Stimulated activated CD8-positive, alpha-beta memory T cell treated with anti-CD3 and anti-CD28 coated beads, Interleukin-7, amount 100 ng/mL, for 1 hour (primary cell): ENCODE results near the gene HSFX4.
"Not testable (repeated sequence)": the region's sequence is repeated elsewhere in the genome, so short reads cannot be mapped to it uniquely, and the experiment has no call there.

ENCODE experiments used
- DNase-seq, 2 donors: peaks; one replicate each; pipeline ENCODE4 v3.0.0-alpha.2; 2020; ENCODE audit warnings: low read depth in 2 of 2

Gene HSFX4

GRCh38 chrX:149929400-149929799 is at the start of gene HSFX4:
TSS of gene HSFX4 (plus strand) at chrX:149929573. CDS start at chrX:149929645, 72 bp downstream.
- not testable (repeated sequence) for DNase-seq

GRCh38 chrX:149881081-149881711 is 48.2 kb upstream of the HSFX4 start, which contains the start of gene MAGEA8:
TSS of gene MAGEA8 (plus strand) at chrX:149881183. CDS start at chrX:149884273, 3,090 bp downstream.
- DNase-seq = no peak

- not testable (repeated sequence) for DNase-seq
Observed at GRCh38 chrX:149890828-149891227, 38.5 kb upstream of the HSFX4 start.

GRCh38 chrX:149898554-149898953 is 30.8 kb upstream of the HSFX4 start:
- DNase-seq = no peak

- DNase-seq = no peak
Observed at GRCh38 chrX:149903889-149904748, 25.3 kb upstream of the HSFX4 start.

- DNase-seq = no peak
Observed at GRCh38 chrX:149908308-149908707, 21.1 kb upstream of the HSFX4 start.

GRCh38 chrX:149908727-149909126 is 20.6 kb upstream of the HSFX4 start:
- no peak for DNase-seq

GRCh38 chrX:149909324-149910177 is 19.8 kb upstream of the HSFX4 start:
- DNase-seq = no peak

- no peak for DNase-seq
Observed at GRCh38 chrX:149910178-149910695, 19.1 kb upstream of the HSFX4 start.

- DNase-seq = no peak
Observed at GRCh38 chrX:149916745-149917392, 12.5 kb upstream of the HSFX4 start.

GRCh38 chrX:149923836-149924235 is 5.5 kb upstream of the HSFX4 start:
- not testable (repeated sequence) for DNase-seq

GRCh38 chrX:149924434-149924833 is 4.9 kb upstream of the HSFX4 start:
- not testable (repeated sequence) for DNase-seq

GRCh38 chrX:149927245-149927963 is 2.0 kb upstream of the HSFX4 start:
- DNase-seq = not testable (repeated sequence)

- DNase-seq = not testable (repeated sequence)
Observed at GRCh38 chrX:149927964-149928258, 1.5 kb upstream of the HSFX4 start.

- not testable (repeated sequence) for DNase-seq
Observed at GRCh38 chrX:149928635-149929034, 738 bp upstream of the HSFX4 start.

GRCh38 chrX:149931355-149931754 is 2.0 kb downstream of the HSFX4 start:
- not testable (repeated sequence) for DNase-seq

- DNase-seq = not testable (repeated sequence)
Observed at GRCh38 chrX:149932150-149932549, 2.8 kb downstream of the HSFX4 start.

- DNase-seq = not testable (repeated sequence)
Observed at GRCh38 chrX:149932970-149933369, 3.6 kb downstream of the HSFX4 start.

- DNase-seq = not testable (repeated sequence)
Observed at GRCh38 chrX:149933547-149933946, 4.2 kb downstream of the HSFX4 start.

GRCh38 chrX:149937328-149937727 is 8.0 kb downstream of the HSFX4 start:
- not testable (repeated sequence) for DNase-seq
